NCI-H1930 (cell line): Measurements from ENCODE around the gene SLC4A1AP.
"Not testable (repeated sequence)": the region's sequence is repeated elsewhere in the genome, so short reads cannot be mapped to it uniquely, and the experiment has no call there.

Experiments
- DNase-seq, 2 experiments: peaks; one replicate each; lab custom pipeline; 2025; lab: John Stamatoyannopoulos, UW

SLC4A1AP gene

GRCh38 chr2:27663285-27664153, at the start of gene SLC4A1AP, which contains the start of gene SUPT7L:
Gene SLC4A1AP (plus strand): TSS chr2:27663889. CDS start chr2:27663915, 26 bp downstream.
Gene SUPT7L (minus strand): TSS chr2:27663614. CDS start chr2:27662192, 1,422 bp downstream.
- peak; percentile 76 to 83 for DNase-seq

- no peak for DNase-seq
Observed at GRCh38 chr2:27613985-27614384, 49.7 kb upstream of the SLC4A1AP start.

- no peak for DNase-seq
Observed at GRCh38 chr2:27615316-27615715, 48.4 kb upstream of the SLC4A1AP start.

GRCh38 chr2:27621524-27621923, 42.2 kb upstream of the SLC4A1AP start:
- DNase-seq = no peak

GRCh38 chr2:27622921-27623384, 40.7 kb upstream of the SLC4A1AP start:
- DNase-seq = no peak

- no peak for DNase-seq
Observed at GRCh38 chr2:27624943-27625342, 38.7 kb upstream of the SLC4A1AP start.

GRCh38 chr2:27626323-27626722, 37.4 kb upstream of the SLC4A1AP start:
- not testable (repeated sequence) for DNase-seq

- DNase-seq = not testable (repeated sequence)
Observed at GRCh38 chr2:27626921-27627320, 36.8 kb upstream of the SLC4A1AP start.

- DNase-seq = no peak
Observed at GRCh38 chr2:27627963-27628766, 35.5 kb upstream of the SLC4A1AP start.

GRCh38 chr2:27628767-27629709, 34.7 kb upstream of the SLC4A1AP start, which contains the start of the genes CCDC121 and GPN1:
Gene CCDC121 (minus strand): TSS chr2:27629012. CDS start chr2:27627799, 1,213 bp downstream.
Gene GPN1 (plus strand): TSS chr2:27629050. CDS start chr2:27629059, 9 bp downstream.
- DNase-seq = peak; percentile 77

- DNase-seq = not testable (repeated sequence)
Observed at GRCh38 chr2:27630257-27630656, 33.4 kb upstream of the SLC4A1AP start.

GRCh38 chr2:27634291-27634690, 29.4 kb upstream of the SLC4A1AP start:
- DNase-seq = no peak

- no peak for DNase-seq
Observed at GRCh38 chr2:27636766-27637165, 26.9 kb upstream of the SLC4A1AP start.

GRCh38 chr2:27638037-27638637, 25.6 kb upstream of the SLC4A1AP start:
- no peak for DNase-seq

- no peak for DNase-seq
Observed at GRCh38 chr2:27638709-27639108, 25.0 kb upstream of the SLC4A1AP start.

GRCh38 chr2:27640722-27641245, 22.9 kb upstream of the SLC4A1AP start:
- DNase-seq = no peak

GRCh38 chr2:27645197-27645596, 18.5 kb upstream of the SLC4A1AP start:
- DNase-seq = no peak

GRCh38 chr2:27647289-27647688, 16.4 kb upstream of the SLC4A1AP start:
- DNase-seq = no peak

GRCh38 chr2:27647737-27648136, 16.0 kb upstream of the SLC4A1AP start:
- no peak for DNase-seq

- no peak for DNase-seq
Observed at GRCh38 chr2:27651056-27651455, 12.6 kb upstream of the SLC4A1AP start.

GRCh38 chr2:27652341-27652740, 11.3 kb upstream of the SLC4A1AP start:
- no peak for DNase-seq
